Thyroid gland (tissue), 4 donors: ENCODE data around the gene MAPK8. TPM values are rescaled to one million over a fixed set of nuclear protein-coding genes. Genes with fewer than 3 reads are reported as not detected.

Source experiments
- DNase-seq, 2 donors: peaks; one replicate each; pipeline ENCODE4 v3.0.0-alpha.2; 2019
- H3K27ac ChIP-seq, 3 donors: fragments of 200-600 bp; sonication (generic); 1 replicate in 2 of 3; 2 replicates in 1 of 3; pipeline ENCODE4 v1.5.1; 2016 to 2019; ENCODE audit warnings: mild to moderate bottlenecking in 1 of 3, moderate library complexity in 1 of 3
- H3K27me3 ChIP-seq: fragments of 200-600 bp; sonication (generic); one replicate; pipeline ENCODE4 v1.5.1; 2019
- H3K36me3 ChIP-seq, 2 donors: fragments of 200-600 bp; sonication (generic); one replicate each; pipeline ENCODE4 v1.5.1; 2016 to 2019
- H3K4me1 ChIP-seq, 2 donors: fragments of 200-600 bp; sonication (generic); one replicate each; pipeline ENCODE4 v1.5.1; 2017 to 2019
- H3K4me3 ChIP-seq, 3 donors: fragments of 200-600 bp; sonication (generic); replicated peaks in 1 of 3; 1 replicate in 2 of 3; 2 replicates in 1 of 3; pipeline ENCODE4 v1.5.1; 2016; ENCODE audit warnings: mild to moderate bottlenecking in 1 of 3
- H3K9me3 ChIP-seq: fragments of 200-600 bp; sonication (generic); one replicate; pipeline ENCODE4 v1.5.1; 2017
- POLR2A ChIP-seq, 2 donors: fragments of 450-650 bp; IDR thresholded peaks; one replicate each; pipeline ENCODE4 v1.6.1; 2017; ENCODE audit warnings: antibody characterized with exemption in 2 of 2, mild to moderate bottlenecking in 2 of 2, moderate library complexity in 1 of 2
- WGBS, 2 donors: methylation state at CpG; one replicate each; pipeline ENCODE4 v1.1.5; 2017; 5-methylcytosine and 5-hydroxymethylcytosine counted together
- intact Hi-C: fragments of 100-400 bp; cut with DNase I; formaldehyde crosslinking; loops from one replicate; pipeline ENCODE4 v1.15.1; 2023
- total RNA-seq, 4 donors: library from RNA; depleted of rRNA; stranded (reverse); fragments of >200 nt; gene quantifications; one replicate each; pipeline ENCODE4 v1.2.3, GENCODE V29; 2016
- TF ChIP-seq, protein P1 (sequence below), 6 experiments: fragments of 200-600 bp in 3 of 6; fragments of 450-650 bp in 3 of 6; sonication (generic) in 3 of 6; IDR thresholded peaks; one replicate each; pipeline ENCODE4 v1.5.1; 2016 to 2019; ENCODE audit warnings: antibody characterized with exemption in 6 of 6, mild to moderate bottlenecking in 2 of 6, inconsistent platforms in 1 of 6, moderate library complexity in 1 of 6

The MAPK8 gene
- total RNA-seq, 4 donors from 2014 or later: 76.2 to 165 (median 99.0) TPM

GRCh38 chr10:48282829-48283228 lies 23.6 kb upstream of the MAPK8 start:
- Histone ChIP-seq H3K27me3 (no peaks in the 10 kb centered on the region), H3K4me1 (peaks cover 0 to 8% of the 10 kb centered on the region in 2 donors), H3K27ac (no peak overlapping the region), H3K9me3 (no peaks in the 10 kb centered on the region), H3K36me3 (no peaks in the 10 kb centered on the region), H3K4me3 (no peak overlapping the region)
- TF ChIP-seq, protein P1, sequence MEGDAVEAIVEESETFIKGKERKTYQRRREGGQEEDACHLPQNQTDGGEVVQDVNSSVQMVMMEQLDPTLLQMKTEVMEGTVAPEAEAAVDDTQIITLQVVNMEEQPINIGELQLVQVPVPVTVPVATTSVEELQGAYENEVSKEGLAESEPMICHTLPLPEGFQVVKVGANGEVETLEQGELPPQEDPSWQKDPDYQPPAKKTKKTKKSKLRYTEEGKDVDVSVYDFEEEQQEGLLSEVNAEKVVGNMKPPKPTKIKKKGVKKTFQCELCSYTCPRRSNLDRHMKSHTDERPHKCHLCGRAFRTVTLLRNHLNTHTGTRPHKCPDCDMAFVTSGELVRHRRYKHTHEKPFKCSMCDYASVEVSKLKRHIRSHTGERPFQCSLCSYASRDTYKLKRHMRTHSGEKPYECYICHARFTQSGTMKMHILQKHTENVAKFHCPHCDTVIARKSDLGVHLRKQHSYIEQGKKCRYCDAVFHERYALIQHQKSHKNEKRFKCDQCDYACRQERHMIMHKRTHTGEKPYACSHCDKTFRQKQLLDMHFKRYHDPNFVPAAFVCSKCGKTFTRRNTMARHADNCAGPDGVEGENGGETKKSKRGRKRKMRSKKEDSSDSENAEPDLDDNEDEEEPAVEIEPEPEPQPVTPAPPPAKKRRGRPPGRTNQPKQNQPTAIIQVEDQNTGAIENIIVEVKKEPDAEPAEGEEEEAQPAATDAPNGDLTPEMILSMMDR (IDR thresholded peaks at IDR 0.05): no peak
- no peak for TF ChIP-seq POLR2A (IDR thresholded peaks at IDR 0.05)
- intact Hi-C loops: loop anchor here (10.0 kb wide), 1 partner anchor 68 kb away; no protein-coding TSS in a partner anchor
- no peak for DNase-seq

DNA sequence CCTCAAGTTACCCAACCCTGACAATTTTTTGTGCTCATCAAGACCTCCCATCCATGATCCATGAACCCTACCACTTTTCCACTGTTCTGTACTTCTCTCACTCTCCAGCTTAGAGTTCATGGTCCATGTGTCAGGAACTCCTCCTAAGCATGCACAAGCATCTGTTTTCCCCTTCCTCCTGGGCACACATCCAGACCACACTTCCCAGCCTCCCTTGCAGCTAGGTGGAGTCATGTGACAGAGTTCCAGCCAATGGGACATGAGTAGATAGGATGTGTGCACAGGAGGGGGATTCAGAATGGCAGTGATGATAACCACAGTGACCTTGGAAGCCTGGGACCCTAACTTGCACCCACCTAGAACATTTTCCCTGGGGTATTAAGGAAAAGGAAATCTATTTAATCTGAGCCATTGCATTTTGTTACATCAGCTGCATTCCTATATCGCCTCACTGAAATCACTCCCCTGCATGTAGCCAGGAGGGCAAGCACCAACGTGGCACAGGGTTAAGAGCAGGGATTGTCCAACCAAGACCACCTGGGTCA lies 22.4 kb upstream of the MAPK8 start:
- no peaks in the 10 kb centered on the region for H3K36me3 ChIP-seq
- 92 to 100% methylated on average over 2 of the region's 2 CpGs for WGBS, 2 donors
- H3K9me3 ChIP-seq: no peaks in the 10 kb centered on the region
- no peak overlapping the region for H3K4me3 ChIP-seq
- no peak for TF ChIP-seq POLR2A (IDR thresholded peaks at IDR 0.05)
- TF ChIP-seq, protein P1 (IDR thresholded peaks at IDR 0.05): no peak
- peaks cover 10 to 20% of the 10 kb centered on the region in 2 donors for H3K4me1 ChIP-seq
- no peak overlapping the region for H3K27ac ChIP-seq
- DNase-seq: no peak
- H3K27me3 ChIP-seq: no peaks in the 10 kb centered on the region
- intact Hi-C loops: loop anchor here (10.0 kb wide), 1 partner anchor 69 kb away; no protein-coding TSS in a partner anchor

- WGBS, 2 donors: 57 to 78% methylated on average over 4 of the region's 4 CpGs
- H3K27ac ChIP-seq: no peak overlapping the region
- H3K4me3 ChIP-seq: no peak overlapping the region
- no peak for DNase-seq
- H3K27me3 ChIP-seq: no peaks in the 10 kb centered on the region
- TF ChIP-seq, protein P1 (IDR thresholded peaks at IDR 0.05): no peak
- no peak for TF ChIP-seq POLR2A (IDR thresholded peaks at IDR 0.05)
- H3K4me1 ChIP-seq: peaks cover 12 to 28% of the 10 kb centered on the region in 2 donors
- intact Hi-C loops: loop anchor here (10.0 kb wide), 1 partner anchor 70 kb away; no protein-coding TSS in a partner anchor
- no peaks in the 10 kb centered on the region for H3K9me3 ChIP-seq
- no peaks in the 10 kb centered on the region for H3K36me3 ChIP-seq
These were observed 21.7 kb upstream of the MAPK8 start for GRCh38 chr10:48284811-48285210.

DNA sequence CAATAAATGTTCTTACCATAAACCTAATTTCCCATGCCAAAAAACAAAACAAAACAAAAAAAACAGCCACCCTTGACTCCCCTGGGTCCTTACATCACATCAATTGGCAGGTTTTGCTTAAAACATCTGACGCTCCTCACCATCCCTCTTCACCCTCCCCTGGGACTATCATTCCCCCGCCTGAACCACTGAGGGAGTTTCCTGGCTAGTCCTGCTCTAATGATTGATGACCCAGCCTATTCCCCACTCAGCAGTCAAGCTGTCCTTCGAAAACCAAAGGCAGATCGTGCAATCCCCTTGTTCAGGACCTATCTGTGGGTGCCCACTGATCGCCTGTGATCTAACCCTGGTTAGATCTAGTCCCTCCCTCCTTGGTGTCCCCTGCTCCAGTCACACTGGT lies 20.8 kb upstream of the MAPK8 start:
- no peaks in the 10 kb centered on the region for H3K36me3 ChIP-seq
- peaks cover 14 to 30% of the 10 kb centered on the region in 2 donors for H3K4me1 ChIP-seq
- WGBS, 2 donors: 66 to 86% methylated on average over 5 of the region's 5 CpGs
- intact Hi-C loops: loop anchor here (10.0 kb wide), 1 partner anchor 71 kb away; no protein-coding TSS in a partner anchor
- H3K4me3 ChIP-seq: no peak overlapping the region
- no peaks in the 10 kb centered on the region for H3K9me3 ChIP-seq
- DNase-seq: no peak
- H3K27me3 ChIP-seq: no peaks in the 10 kb centered on the region
- no peak overlapping the region for H3K27ac ChIP-seq
- TF ChIP-seq, protein P1 (IDR thresholded peaks at IDR 0.05): no peak
- TF ChIP-seq POLR2A (IDR thresholded peaks at IDR 0.05): no peak

GRCh38 chr10:48286356-48286755 lies 20.1 kb upstream of the MAPK8 start:
- no peaks in the 10 kb centered on the region for H3K9me3 ChIP-seq
- 80 to 84% methylated on average over 1 of the region's 1 CpG for WGBS, 2 donors
- H3K4me1 ChIP-seq: peaks cover 14 to 30% of the 10 kb centered on the region in 2 donors
- intact Hi-C loops: loop anchor here (10.0 kb wide), 1 partner anchor 72 kb away; no protein-coding TSS in a partner anchor
- no peaks in the 10 kb centered on the region for H3K27me3 ChIP-seq
- H3K4me3 ChIP-seq: no peak overlapping the region
- DNase-seq: no peak
- no peaks in the 10 kb centered on the region for H3K36me3 ChIP-seq
- TF ChIP-seq, protein P1 (IDR thresholded peaks at IDR 0.05): no peak
- TF ChIP-seq POLR2A (IDR thresholded peaks at IDR 0.05): no peak
- no peak overlapping the region for H3K27ac ChIP-seq
